Activated CD4-positive, alpha-beta T cell treated with anti-CD3 and anti-CD28 coated beads, Interleukin-2, amount 50 U/mL, for 48 hours (primary cell): ENCODE measurements around the gene KCNF1.
"Not testable (repeated sequence)": the region's sequence is repeated elsewhere in the genome, so short reads cannot be mapped to it uniquely, and the experiment has no call there.

Experiments used
- DNase-seq, 2 experiments: peaks; one replicate each; pipeline ENCODE4 v3.0.0-alpha.2; 2020

The KCNF1 gene

DNA sequence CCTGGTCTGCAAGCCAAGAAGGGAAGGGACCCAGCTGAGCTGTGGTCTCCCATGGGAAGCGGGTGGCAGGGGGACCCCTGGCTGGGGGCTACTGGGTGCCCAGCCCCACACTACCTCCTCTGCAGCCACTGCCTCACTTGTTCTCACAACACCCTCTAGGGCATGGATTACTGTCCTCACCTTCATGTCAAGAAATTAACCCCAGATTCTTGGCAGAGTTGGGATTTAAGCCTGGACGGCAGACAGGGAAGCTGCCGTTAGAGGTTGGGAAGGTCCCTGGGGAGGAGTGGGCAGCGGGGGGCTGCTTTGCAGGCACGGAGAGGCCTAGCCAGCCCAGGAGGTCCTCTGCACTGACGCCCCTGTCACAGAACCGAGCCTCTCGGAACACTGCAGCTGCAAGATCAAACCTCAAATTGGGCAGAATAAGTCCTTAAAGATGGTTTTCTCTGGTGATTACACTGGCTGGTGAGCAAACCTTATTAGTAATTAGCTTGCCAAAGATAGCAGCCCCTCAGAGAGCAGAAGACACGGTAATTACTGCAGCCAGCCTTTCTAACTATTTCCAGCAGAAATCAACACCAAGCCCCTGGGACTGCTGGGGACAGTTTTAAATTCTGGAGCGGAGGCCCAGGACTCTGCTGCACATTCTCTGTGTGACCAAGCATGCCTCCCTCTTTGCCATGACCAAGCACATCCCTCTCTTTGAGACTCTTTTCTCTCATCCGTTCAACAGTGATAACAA is 35.9 kb downstream of the KCNF1 start:
- no peak for DNase-seq

DNA sequence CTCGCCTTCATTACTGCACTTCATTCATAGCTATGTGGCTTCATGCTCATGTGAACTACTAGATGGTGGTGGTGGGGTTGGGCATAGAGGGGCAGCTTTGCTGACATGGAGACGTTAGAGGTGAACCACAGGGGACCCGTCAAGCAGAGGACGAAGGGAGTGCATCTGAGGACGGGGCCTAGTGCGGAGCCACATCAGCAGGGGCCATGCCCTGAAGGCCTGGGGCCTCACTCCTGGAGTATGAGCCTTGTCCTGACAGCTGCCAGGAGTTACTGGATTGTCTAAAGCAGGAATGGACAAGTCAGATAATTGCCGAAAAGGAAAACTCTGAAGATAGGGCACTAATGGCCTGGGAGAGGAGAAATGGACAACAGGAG is 36.4 kb downstream of the KCNF1 start:
- DNase-seq, result no peak

DNA sequence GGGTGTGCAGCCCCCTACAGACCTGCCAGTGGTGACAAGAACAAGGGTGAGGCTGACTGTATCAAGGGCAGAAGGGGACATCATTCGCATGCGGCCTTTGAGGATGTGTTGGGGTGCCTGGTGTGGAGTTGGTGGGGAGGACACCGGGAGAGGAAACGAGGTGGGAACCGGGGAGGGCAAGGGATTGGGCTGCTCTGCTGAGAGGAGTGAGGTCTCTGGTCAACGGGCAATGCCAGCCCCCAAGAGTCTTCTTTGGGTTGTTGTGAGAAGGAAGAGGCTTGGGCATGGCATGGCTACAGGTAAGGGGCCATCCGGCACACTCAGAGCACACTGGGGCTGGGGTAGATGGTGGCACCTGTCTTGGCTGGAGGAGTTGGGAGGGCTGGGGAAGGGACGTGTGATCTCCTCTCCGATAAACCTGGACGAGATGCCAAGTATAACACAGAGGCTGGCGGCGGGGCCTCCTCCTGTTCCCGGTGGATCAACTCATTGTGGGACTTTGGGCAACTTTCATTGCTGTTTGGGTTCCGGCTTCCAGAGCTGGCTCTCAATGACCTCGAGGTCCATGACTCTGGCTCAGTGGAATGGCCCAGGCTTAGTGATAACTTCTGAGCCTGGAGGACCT is 37.0 kb downstream of the KCNF1 start:
- DNase-seq, result no peak

DNA sequence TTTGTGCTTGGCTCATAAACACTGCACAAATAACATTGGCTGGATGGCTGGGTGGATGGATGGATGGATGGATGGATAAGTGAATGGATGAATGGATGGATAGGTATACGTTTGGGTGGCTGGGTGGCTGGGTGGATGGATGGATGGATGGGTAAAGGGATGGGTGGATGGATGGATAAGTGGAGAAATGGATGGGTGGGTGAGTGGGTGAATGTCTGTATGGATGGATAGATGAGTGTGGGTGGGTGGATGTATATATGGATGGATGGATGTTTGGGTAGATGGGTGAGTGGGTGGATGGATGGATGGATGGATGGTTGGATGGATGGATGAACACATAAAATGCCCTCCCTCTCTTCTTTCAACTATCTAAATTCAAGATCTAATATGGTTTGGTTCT is 38.1 kb downstream of the KCNF1 start:
- DNase-seq, result no peak

DNA sequence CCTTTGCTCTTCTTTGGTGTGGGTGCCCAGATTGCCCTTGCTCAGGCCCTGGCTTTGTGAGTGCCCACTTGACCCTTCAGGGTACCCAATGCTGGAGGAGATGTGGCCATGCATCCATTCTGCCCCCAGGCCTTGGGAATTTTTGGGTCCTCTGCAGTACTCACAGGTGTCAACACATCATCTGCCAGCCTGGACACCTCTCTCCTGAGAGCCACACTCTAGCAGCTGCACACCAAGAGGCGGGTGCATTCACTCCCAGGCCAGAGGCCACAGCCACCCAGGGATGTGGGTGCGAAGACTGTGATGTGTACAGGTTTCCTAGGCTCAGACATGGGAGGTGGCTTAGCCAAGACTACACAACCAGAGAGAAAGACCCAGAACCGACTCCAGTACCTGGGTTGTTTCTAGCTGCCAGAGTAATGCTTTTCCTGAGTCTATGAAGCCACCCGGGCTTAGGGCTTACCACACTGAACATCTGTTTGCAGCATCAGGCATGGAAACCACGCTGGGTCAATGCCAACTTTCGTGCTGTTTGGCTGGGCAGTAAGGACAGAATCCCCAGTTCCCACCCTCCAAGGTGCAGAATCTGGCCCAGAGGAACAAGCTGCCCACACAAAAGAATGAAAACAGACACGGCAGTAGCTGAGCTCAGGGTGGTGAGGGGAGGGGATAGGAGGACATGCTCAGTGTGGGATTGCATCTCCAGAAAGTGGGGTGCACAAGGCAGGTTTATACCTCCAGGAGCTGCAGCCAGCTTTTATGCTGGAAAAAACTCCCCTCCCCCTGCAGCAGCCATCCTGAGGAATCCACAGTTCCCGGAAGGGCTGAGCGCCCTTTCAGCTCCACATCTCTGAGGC is 40.1 kb downstream of the KCNF1 start:
- DNase-seq, result no peak

DNA sequence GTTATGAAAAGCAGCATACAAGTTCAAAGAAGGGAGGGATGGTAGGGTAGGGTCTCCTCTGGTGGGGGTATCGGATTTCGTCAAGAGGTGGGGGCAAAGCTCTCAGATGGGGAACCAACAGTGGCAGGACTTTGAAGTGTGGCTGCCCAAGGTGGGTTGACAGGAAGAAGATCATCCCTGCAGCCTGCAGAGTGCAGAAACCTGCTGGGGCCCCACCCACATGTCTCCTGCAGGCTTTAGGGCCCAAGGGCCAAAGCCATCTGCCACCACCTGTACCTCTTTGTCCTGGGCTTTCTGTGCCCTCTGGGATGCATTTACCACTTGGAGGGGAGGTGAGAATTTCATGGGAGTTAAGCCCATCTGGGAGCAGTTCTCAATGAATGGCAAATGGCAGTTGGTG is 42.7 kb downstream of the KCNF1 start:
- no peak for DNase-seq

DNA sequence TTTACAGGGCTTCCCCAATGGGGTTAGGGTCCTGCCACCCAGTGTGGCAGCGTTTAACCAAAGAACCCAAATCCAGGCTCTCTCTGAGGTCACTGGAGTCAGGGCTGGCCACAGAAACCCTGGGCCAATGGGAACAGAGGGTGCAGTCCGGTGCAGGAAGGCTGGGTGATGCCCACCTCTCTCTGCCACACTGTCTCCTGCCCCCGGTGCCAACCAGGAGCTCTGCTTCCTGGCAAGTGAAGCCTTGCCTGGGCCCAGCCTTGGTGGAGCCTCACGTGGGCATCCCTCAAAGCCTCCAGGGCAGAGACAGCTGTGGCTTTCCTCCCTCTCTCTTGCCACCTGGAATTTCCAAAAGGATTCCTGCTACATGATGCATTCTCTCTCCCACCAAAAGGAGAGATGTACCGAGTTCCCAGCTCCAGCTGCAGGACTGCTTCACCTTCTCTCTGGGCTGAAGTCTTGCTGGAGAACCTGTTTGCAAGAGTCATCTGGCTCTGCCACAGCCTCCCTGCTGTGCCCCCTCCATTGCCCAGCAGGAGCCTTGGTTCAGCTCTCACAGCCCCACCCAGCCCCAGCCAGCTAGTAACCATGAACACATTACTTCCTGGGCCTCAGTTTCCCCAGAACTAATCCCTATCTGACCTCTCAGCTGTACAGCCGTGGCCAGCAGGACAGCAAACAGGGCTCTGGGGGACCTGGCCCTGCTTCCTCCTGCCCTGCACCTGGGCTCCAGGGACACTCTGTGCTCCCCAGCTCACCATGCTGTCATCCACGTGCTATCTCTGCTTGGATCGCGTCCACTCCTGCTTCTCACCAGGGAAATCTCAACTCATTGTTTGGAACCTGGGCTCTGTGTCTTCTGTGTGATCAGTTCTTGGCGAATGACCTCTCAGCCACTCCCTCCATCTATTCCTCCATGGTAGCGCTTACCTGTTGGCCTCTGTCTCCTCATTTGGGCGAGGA is 43.4 kb downstream of the KCNF1 start:
- DNase-seq, result no peak

DNA sequence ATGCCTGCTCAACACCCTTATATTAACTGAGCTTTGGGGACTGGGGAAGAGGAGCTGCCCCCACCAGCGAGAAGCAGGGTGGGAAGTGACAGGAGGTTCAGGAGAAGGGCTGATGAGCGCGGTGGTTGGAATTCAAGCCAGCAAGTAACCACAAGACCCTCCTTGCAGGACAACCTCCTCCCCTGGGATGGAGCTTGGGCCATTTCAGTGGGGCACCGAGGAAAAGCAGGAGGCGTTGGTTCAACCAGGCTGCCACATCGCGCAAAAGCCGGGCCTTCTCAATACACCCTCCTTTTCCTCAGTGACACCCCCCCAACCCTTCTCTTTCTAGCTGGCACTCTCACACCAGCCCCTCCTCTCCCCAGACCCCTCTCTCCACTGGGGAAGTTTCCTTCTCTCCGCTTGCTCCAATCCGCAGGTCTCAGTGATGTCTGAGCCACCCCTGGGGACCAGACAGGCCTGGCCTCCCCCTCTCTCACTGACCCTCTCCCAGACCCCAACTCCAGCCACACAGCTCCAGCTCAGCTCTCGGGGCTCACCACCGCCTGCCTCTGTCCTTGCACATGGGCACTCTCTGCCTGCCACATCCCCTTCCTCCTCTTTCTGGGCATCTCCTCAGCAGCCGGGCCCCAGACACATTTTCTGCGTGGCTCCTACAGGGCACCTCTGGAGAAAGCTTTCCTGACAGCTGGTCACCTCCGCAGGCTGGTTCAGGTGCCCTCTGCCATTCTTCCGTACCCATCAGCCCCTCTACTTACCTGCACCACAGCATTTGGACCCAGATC is 44.5 kb downstream of the KCNF1 start:
- DNase-seq, result no peak

DNA sequence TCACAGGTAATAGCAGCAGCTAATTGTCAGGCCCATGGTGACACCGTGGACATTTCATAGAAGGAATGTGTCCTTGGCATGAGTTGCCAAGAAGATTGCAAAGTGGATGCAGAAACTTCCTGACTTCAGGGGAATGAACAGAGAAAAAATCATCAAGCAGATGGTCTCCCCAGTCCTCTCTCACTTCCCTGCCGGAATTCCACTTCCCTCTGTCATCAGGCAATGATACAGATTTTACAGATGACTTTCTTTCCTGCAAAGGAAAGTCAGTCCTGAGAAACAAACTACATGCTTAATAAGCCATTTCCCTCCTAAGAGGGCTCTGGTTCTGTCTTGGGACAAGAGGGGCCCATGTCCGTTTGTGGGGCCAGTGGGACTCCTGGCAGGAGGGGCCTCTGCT is 45.7 kb downstream of the KCNF1 start:
- DNase-seq, result no peak

DNA sequence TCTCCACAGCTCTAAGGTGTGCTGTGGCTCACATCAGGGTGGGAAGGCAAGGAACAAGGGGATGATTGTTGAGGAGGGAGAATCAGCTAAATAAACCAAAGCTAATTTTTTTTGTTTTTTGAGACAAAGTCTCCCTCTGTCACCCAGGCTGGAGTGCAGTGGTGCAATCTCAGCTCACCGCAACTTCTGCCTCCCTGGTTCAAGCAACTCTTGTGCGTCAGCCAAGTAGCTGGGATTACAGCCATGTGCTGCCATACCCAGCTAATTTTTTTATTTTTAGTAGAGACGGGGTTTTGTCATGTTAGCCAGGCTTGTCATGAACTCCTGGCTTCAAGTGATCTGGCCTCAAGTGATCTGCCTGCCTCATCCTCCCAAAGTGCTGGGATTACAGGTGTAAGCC is 46.7 kb downstream of the KCNF1 start:
- not testable (repeated sequence) for DNase-seq

DNA sequence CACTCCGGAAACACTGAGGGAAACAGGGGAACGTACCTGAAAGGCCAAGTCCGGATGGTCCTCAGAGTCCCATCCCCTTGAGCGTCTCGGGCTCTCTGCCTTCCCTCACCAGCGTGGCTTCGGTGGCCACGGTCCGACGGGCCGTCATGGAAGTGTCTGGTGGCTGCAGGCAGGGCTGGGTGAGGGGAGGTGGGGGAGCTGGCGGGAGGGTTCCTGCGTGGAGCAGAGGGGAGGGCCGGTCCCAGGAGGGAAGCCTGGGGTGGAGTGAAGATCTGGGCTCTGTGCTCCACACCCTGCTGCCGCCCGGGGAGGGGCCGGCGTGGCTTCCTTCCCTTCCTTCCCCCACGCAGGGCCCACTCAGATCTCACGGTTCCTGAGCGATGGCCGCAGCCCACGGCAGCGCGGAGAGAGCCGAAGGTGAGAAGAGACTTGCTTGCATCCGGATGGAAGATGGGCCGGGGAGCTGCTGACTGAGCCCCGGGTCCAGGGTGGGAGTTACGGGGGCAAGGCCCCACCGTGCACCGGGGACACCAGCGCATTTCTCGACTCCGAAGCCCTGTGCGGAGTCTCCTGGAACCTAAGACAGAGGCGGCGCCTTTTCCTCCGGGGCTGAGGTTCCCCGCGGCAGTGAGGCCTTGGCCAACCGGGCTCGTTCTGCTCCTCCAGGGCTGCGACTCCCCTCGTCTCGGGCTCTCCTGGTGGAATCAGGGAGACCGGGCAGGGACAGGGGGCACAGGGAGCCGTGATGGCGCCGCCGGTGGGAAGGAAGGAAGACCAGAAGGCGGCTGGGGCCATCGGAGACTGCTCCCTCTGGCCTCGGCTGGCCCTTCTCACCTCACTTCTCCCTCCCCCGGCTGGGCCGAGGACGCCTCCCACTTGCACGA is 49.1 kb downstream of the KCNF1 start:
- DNase-seq, result no peak

DNA sequence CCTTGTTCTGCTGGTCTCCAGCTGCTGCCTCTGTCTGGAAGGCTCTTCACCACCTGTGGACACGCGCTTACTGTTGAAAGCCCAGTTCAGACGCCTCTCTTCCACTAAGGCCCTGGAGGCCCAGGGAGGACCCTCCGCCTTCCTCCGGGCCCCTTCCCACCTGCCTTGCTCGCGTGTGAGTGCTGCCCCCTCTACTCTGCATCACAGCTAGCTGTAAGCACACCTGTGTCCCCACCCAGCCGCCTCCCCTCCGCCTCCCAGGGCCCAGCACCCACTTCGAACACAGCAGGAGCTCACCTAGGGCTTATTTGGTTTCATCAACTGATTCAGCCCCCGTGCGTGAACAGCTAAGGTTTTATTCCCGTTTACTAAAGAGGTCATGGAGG is 49.7 kb downstream of the KCNF1 start:
- DNase-seq, result no peak

DNA sequence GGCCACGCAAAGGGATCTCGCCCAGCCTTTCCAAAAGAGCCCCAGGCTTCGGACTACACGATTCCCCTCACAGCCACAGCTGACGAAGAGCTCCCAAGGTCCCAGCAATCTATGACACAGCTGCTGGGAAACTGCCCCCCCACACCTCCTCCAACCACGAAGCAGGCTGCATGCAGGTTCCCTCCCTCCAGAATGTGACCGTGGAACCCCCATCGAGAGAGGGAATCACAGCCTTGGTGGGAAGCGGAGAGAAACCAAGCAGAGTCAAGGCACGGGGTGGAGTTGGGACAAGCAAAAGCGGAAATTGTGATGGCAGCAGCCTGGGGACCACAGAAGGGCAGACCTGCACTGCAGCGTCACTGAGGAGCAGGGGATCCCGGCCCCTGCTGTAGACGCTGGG is 50.3 kb downstream of the KCNF1 start:
- DNase-seq, result no peak

DNA sequence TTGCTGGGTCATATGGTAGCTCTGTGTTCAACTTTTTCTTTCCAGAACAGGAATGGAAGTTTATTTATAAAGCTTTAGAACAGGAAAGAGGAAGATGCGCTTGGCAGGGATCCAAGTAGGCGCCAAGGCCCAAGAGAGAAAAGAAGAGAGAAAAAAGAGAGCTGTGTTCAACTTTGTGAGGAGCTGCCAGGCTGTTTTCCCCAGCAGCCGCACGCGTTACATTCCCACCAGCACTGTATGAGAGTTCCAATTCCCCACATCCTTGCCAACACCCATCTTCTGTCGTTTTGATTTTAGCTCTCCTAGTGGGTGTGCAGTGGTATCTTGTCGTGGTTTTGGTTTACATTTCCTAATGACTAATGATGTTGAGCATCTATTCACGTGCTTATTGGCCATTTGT is 51.4 kb downstream of the KCNF1 start:
- no peak for DNase-seq
